Prostate gland (tissue), 2 donors: Measurements from ENCODE around the gene RGS12.

Experiments used
- CTCF ChIP-seq, 4 experiments: fragments of 200-600 bp in 2 of 4; fragments of 450-650 bp in 2 of 4; sonication (generic) in 2 of 4; IDR thresholded peaks; 1 replicate in 3 of 4; 2 replicates in 1 of 4; pipeline ENCODE4 v1.5.1; 2016 to 2019; ENCODE audit warnings: antibody characterized with exemption in 4 of 4, mild to moderate bottlenecking in 2 of 4, moderate library complexity in 2 of 4
- POLR2A ChIP-seq: fragments of 450-650 bp; IDR thresholded peaks from one replicate; pipeline ENCODE4 v1.6.1; 2016; ENCODE audit warnings: antibody characterized with exemption, mild to moderate bottlenecking
- POLR2AphosphoS5 ChIP-seq: sonication (generic); formaldehyde crosslinking; IDR thresholded peaks from one replicate; pipeline ENCODE4 v1.6.1; 2017; ENCODE audit warnings: antibody characterized with exemption

DNA sequence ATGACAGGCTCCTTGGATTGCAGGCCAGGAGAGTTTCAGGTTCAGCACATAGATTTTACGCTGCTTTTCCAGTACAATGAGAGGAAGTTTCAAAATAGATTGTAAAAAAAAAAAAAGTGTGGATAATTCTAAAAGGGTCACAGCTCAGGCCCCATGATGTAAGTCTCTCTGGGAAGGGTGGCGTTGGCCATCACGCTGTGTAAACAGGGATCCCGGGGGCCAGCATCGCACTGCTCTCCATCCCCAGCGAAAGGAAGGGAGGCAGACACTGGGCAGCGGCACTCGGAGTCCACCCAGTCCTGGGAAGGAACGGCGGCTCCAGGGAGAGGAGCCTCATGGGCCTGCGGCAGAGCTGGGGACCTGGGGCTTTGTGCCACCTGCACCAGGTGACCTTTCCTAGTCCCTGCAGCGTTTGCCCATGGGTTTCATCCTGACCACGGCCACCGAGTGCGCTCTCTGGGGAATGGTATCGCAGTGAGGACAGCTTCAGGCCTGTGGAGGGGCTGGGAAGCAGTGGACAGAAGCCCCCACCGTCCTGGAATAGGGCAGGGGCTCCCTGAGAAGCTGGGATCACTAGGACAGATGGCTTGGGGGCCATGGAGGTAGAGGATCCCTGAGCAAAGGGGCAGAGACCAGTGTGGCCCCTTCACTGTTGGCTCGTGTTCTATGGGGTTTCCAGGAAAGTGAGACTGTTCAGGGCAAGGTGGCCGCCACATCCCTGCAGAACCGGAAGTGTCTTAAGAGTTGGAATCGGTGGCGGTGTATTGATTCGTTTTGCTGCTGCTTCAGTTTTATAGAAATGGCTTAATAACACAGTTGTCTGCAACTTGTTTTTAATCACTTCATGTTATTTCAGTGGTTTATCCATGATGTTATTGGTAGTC lies 38.9 kb downstream of the RGS12 start:
- TF ChIP-seq POLR2A (no peak), CTCF (IDR thresholded peaks at IDR 0.05) (no peak), POLR2AphosphoS5 (no peak)
